Fibroblast of skin of right biceps (primary cell): ENCODE data around the gene PLCB1.
"Not testable (repeated sequence)": the region's sequence is repeated elsewhere in the genome, so short reads cannot be mapped to it uniquely, and the experiment has no call there.

Experiments used
- DNase-seq: peaks from one replicate; pipeline ENCODE4 v3.0.0-alpha.2; 2013

PLCB1 gene

DNA sequence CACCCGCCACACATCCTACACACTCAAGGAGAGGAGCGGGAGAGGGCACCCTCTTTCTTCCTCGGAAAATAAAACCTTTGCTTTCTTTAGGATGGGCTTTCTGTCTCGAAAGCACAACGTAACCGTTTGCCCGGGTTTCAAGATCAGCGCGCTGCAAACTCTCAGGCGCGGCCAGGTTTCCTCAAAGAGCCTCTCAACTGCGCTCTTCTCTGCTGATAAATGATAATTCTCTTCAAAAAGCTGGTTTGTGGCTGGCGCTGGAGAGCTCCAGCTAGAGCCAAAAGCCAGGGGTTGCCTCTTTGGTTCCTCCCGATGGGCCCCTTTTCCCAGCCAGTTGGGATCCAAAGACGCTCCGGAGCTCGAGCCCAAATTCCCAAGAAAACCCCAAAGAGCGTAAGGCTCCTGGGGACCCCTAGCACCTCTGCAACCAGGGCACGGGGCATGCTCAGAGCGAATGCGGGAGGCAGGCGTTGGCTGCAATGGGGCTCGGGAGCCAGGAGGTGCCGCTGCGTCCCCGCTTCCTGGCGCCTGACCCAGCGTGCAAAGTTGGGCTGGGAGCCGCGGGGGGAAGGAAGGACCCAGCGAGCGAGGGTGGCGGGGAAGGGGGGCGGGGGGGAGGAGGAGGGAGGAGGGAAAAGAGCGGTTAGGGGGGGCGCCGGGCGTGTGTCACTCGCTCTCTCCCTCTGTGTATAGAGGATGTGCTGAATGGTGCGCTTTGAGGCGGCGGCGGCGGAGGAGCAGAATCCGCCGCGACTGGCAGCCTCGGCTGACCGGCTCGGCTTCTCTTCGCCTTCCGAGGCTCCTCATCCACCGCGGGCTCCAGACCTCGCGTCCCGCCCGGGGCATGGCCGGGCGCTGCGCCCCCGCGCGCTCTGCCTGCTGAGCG lies at the start of gene PLCB1:
Gene PLCB1, plus strand, starts transcription at position 669 of the 886 bp plus-strand sequence. CDS start 386 bp downstream, outside the sequence.
- peak; percentile 88 for DNase-seq

DNA sequence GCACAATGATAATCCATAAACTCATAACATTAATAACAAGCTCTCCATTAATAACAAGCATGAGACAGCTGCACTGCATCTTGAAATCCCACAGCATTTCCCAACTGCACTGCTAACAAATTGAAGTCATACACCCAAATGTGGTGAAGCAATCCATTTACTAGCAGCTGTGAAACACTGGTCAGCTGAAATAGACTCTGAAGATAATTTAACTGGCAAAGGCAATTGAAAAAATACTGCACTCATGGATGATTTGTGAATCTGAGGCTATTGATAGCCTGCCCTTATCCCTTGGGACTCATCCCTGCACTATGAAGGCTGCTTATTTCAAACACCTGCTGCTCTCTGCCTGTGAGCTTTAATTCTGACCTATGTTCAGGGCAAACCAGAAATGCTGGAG lies 49.1 kb upstream of the PLCB1 start:
- no peak for DNase-seq

DNA sequence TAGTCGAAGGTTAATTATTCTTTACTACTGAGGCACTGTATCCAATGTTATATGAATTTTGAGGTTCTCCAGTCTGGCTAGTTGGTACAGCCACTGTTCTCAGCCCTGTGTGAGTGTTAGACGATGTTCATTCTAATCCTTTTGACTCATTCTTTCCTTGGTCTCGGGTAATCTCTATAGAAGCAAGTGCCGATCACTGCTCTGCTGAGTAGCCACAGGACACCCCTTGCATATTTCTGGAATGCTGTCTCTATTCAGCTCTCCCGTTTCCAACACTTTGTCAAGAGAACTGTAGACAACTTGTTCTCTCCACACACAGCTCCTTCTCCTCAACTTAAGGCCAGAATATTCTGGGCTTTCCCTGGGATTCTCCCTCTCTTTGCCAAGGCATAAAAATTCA lies 42.4 kb upstream of the PLCB1 start:
- no peak for DNase-seq

DNA sequence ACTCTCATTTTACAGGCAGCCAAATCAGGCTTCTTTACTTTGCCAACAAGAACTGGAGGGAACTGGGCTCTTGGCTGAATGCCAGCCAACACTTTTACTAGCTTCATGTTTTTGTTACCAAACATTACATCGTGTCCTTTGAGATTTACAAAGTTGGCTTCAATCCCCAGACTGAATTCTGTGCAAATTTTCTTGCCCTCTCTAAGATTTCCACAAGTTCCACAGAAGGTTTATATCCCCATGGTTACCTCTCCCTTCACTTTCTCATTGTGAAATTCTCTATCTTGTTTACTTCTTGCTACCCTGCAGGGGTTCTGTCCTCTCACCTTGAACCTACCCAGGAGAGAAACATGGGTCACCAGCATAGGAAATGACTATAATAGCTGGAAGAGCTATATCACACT lies 37.6 kb upstream of the PLCB1 start:
- DNase-seq = peak; percentile 39

DNA sequence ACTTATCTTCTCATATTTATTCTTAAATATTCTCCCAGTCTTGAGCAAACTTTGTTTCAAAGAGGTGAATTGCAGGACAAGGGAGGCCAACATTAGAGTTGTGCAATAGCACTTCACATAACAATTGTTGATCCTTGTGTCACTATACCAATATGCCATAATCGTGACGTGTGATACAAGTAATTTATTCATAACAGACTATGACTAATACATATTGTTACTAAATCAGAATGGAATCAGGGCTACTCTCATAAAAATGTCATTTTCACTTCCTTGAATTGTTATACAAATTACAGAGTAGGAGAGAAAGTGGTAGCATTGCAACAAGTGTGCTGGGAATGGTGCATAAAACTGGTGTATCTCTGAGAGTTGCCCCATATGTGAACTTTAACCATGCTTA lies 37.2 kb upstream of the PLCB1 start:
- DNase-seq = peak; percentile 52

DNA sequence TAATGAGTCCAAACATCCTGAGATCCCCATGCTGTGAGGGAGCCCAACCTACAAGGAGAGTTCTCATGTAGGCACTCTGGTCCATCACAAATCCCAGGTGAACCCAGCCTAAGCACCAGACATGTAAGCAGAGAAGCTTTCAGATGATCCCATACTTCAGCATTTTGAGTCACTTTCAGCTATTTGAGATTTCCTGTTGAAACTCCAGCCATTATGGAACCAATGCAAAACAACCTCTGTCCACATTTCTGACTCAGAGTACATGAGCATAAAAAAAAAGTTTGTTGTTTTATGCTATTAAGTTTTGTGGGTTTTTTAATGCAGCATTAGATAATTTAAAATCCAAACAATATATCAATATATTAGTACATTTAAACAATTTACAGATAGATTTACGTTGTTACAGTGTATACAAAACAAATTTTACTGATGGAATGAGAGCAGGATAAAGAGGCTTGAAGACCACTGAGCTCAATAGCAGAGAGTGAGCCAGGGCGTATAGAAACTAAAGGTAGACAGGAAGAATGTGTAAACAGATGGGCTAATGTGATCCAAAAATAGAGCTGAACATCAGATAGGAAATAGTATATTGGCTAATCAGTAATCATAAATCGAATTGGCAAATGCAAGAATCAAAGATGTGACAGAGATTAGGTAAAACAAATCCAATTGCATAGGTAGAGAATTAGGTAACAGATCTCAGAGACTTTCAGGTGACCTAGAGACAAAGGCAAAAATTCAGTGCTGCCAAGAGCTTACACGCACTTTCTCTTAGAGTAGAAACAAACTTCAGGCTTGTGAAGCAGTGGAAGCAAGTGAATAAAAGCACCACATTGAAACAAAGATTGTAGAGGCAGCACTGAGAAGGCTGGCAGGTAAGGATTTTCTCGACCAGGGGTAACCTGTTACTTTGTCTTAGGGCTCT lies 36.2 kb upstream of the PLCB1 start:
- peak; percentile 63 for DNase-seq

DNA sequence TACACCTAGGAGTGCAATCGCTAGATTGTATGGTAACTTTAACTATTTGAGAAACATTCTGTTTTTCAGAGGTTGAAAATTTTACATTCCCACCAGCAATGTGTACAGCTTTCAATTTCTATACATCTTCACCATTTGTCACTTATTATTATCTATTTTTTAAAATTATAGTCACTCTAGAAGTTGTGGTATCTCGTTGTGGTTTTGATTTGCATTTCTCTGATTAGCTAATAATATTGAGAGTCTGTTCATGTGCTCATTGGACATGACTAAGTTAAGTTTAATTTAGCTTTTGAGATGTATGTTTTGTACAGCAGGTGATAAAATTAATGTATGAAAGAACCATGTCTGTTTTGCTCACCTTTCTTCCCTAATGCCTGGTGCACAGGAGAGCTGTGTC lies 34.8 kb upstream of the PLCB1 start:
- no peak for DNase-seq

DNA sequence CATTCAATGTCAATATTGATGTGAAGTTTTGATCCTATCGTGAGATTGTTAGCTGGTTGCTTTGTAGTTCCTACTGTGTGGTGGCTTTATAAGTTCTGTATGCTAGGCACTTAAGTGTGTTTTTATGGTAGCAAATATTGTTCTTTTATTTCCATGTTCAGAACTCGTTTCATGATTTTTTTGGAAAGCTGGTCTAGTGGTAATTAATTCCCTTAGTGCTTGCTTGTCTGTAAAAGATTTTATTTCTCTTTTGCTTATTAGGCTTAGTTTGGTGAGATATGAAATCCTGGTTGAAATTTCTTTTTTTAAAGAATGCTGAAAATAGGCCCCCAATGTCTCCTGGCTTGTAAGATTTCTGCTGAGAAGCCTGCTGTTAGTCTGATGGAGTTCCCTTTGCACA lies 27.8 kb upstream of the PLCB1 start:
- no peak for DNase-seq

DNA sequence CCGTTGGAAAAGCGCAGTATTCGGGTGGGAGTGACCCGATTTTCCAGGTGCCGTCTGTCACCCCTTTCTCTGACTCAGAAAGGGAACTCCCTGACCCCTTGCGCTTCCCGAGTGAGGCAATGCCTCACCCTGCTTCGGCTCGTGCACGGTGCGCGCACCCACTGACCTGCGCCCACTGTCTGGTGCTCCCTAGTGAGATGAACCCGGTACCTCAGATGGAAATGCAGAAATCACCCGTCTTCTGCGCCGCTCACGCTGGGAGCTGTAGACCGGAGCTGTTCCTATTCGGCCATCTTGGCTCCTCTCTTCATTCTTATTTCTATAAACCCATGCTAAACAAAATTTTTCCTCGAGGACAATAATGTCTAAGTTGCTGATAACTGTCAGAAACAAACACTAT lies 17.5 kb upstream of the PLCB1 start:
- DNase-seq = not testable (repeated sequence)

DNA sequence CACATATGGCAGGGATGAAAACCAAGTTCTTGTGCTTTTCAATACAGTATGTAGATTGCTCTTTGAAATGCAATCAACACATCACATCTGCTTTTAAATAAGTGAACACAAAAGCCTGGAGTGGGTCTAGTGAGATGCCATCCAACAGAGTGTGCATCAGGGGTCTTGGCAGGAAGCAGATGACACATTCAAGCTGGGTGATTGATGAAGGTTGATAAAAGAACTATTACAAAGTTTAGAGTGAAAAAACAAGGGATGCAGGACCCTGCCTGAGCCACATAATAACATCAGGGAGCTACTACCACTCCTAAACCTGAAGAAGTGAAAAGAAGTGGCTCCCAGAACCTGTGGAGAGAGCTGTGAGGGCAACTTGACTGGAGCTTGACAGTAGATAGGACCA lies 16.6 kb upstream of the PLCB1 start:
- no peak for DNase-seq

DNA sequence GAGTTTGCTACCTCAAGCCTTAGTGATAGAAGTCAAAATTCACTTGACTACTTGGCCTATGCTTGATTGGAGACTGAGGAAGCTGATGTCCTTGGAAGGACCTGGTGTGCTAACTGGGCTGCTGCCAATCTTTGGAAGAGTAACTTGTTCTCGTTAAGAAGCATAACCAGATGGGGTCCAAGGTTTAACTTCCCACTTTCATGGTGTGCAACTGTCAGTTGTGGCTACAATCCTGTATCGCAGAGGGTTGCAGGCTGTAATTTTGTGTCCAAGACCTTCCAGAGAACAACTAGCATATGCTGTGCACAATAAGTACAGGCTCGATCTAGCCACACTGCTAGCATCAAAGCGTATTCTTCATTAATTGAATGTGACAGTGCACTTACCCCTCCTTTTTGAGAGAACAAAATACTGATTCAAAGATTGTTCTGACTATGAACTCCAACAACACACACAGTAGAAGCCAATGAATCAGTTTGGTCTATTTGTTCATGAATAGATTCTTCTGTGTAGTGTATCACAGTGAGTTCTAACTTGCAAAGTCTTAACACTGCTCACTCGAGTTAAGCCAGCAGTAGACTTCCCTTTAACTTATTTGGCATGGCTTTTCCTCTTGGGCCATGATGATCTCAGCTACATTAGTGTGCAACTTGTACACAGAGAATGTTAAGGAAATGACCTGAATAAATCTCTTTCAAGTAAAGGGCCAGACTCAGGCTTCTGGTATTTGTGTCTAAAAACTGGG lies 15.8 kb upstream of the PLCB1 start:
- peak; percentile 78 for DNase-seq

DNA sequence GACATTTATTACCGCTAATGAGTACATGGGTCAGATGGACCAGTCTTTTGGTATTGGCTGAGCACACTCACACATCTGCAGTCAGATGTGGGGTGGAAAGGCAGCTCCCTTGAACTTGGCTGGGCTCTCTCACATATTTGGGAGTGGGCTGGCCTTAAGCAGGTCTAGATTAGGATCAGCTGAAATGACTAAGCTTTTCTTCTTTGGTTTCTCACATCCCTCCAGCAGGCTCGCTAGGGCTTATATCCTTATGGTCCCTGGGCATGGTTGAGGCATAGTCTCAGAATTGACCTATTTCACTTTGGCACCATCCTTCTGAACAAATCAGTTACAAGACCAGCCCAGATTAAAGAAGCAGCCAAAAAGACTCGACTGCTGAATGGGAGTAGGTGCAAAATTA lies 14.4 kb upstream of the PLCB1 start:
- no peak for DNase-seq

DNA sequence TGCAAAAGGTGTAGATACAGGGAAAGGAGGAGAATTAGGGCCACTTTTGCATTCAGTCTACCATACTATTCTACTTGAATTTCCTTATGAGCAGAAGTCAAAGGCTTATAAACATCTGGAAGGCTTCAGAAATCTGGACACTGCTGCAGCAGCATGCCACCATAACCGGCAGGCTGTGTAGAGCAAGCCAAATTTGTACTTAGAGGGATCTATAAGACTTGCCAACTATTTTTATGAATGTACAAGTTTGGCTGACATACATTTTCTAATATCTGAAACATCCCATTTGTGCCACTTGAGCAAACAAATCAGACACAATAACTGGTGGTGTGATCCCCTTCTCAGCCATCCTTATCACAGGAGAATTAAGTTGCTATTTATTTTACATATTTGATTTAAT lies 14.0 kb upstream of the PLCB1 start:
- DNase-seq = no peak

DNA sequence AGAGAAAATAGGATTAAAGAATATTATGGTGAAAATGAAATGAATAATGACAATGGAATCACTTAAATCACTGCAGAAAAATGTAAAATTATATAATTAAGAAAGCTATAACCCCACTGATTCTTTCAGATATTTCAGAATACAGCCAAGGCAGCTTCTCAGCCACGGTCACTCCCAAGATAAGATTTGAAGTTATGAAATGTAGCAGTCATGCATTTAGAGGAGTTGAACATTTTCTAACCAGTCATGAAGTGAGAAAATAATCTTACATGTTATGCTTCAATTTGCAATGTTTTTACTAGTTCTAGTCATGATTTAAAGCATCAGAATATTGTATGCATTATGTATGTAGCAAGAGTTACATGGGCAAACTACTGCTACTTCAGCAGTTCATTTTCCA lies 13.3 kb upstream of the PLCB1 start:
- no peak for DNase-seq

DNA sequence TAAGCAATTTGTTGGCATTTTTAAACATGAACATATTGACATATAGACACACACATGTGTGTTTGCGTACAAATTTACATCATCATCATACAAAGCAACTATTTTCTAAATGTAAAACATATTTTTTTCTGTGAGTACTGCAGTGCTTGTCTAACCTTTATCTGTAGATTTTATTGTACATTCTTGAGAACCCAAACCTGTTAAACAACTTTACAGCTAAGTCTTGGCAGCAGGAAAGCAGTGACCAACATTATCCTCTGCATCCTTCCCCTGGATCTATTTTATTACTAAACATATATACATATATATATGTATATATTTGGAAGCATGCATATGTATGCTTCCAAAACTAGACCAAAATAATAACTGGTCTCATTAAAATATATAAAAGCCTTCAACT lies 10.4 kb upstream of the PLCB1 start:
- DNase-seq = no peak

DNA sequence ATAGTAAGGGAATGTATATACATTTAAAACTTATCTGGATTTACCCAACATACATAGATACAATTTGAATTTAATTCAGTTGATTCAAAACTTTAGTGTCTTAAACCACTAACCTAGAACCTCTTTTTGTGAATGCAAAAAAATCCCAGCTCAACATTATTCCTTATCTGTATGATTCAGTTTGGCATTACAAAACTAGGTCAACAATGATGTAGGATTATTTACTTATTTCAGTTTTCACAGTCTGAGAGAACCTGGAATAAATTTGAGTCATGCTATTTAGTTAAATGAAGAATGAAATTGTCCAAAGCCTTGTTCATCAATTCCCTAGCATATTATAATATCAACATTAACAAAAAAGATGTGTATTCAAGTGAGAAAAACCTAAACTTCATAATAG lies 7.4 kb upstream of the PLCB1 start:
- no peak for DNase-seq

DNA sequence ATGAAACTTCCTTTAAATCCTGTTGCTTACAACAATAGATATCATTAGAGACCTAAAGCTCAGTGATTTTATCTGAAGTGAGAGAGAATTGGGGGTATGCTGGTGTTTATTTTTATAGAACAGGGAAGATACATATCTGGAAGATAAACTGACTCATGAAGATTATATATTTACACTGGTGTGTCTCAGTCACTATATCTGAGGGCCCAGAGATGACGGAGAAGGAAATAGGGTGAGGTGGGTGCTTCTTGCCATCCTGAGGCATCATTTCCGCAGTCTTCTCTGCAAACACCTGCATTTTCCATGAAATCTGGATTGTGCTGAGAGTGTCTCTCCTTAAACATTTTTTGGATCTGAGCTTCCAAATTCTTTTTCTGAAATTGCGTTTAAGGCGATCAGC lies 5.9 kb upstream of the PLCB1 start:
- DNase-seq = no peak

DNA sequence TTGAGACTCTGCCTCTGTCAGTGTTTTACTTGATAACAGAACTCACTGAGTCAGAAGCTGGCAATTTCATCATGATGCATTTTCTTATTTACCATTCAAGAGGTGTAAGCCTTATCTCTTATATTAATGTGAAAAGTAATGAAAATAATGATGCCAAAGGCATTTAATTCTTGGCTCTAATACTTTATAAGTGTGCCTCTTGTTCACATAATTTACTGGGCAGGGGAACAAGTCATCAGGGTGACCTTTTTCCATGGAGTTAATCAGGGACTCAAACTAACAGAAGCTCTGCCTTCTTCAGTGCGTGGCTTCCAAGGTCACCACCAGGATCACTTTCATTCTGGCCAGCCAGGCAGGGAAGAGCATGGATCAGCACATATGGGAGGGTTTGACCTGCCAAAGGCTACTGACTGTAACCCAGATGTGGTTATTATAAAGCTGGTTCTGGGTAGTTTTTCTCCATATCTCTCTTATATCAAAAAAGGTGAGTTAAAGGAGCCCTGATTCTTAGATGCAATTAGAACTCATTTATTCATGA lies 5.2 kb upstream of the PLCB1 start:
- DNase-seq = no peak

DNA sequence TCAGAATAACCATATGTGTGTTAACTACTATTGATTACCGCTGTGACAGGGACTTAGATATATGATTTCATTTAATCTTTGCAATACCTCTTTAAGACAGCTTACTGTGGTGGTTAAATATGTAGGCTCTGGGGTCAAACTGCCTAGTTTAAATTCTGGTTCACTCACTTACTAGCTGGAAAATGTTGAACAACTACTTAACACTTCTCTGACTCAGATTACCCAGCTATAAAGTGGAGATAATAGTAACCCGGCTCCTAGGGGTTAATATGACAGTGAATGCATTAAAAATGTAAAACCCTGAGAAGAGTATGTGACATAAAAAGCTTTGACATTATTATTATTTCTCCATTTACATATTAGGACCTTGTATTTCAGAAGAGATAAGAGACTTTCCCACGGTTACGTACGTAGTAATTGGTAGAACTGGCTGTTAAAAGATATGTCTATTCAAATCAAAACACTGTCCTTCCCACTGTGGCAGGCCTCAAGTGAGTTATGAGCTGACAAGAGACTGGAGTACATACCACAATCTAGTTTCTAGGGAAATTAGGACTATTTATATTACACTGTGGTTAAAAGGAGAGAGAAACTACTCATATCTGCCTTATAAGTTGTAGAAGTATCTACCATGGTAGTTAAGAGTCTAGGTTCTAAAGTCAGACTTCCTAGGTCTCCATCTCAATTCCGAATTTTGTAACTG lies 4.4 kb upstream of the PLCB1 start:
- peak; percentile 56 for DNase-seq

DNA sequence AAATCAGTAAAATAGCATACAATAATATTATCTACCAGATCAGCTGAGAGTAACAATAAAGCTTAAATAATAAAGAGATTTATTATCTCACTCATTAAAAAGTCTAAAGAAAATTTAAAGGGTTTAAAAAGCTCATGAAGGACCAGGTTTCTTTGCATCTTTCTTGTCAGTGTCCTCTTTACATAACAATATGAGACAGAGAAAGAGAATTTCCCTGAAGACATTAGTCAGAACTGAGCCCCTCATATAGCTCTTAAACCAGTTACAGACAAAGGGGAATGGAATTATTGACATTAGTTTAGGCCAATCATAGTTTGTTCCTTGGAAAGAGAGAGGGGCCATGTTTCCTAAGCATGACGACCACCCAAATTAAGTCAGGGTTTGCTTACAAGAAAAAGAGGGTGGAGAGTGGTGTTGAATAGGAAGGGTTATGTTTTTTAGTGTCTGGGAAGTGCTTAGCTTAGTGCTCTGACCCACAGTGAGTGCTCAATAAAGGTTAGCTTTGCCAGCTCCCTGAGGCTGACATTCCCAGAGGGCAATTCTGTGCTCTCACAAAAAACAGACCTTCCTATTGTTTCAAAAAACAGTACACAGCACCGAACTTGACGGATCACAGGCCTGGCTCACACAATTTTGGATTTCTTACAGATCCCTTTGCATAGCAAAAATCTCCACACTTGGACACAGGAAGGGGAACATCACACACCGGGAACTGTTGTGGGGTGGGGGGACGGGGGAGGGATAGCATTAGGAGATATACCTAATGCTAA lies 3.6 kb upstream of the PLCB1 start:
- DNase-seq = no peak

DNA sequence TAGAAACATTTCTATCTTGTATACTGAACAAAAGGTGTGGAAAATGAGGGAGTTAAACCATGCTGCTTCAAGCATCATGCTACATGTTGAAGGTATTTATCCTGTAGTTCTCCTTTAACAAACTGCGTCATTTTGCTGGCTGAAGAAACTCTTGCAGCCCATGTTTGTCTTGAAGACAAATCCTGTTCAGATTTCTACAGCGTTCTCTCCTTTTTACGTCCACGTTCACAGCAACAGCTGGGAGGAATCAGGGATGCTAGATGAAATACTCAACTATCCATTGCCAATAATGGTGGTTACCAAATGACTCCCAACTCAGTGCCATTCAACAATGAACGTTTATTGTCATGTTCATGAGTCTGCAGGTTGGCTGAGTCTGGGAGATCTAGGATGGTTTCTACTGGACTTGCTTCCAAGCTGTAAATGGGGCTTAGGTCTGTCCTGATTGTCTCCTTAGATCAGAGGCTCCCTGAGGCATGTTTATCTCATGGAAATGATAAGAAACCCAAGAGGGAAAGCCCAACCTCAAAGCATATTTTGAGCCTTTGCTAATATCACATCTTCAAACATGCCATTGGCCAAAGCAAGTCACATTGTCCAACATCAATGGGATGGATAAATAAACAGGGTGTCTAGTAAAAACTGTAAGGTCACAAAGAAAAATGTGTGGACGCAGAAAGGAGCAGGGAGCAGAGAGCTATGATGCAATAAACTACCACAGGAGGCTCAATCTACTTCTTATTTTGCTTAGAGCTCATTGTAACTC lies 2.7 kb upstream of the PLCB1 start:
- no peak for DNase-seq
